K562 (cell line): ENCODE results near the gene CDKN2D. TPM values are rescaled to one million over a fixed set of nuclear protein-coding genes. Genes with fewer than 3 reads are reported as not detected.

Source experiments
- ATAC-seq: fragments of 200-7000 bp; cut with Tn5 transposase; 3 replicates; pipeline ENCODE4 v1.9.1; 2020; ENCODE audit warnings: moderate library complexity
- BruUV-seq: library from RNA; stranded (reverse); fragments of 400-500 nt; replicated peaks from 2 replicates; lab custom pipeline; 2021; lab: Mats Ljungman, UMichigan
- CTCF ChIA-PET: fragments of 300-600 bp; formaldehyde crosslinking; extraction: SDS; loops from one replicate; lab custom pipeline; 2021; ENCODE audit warnings: low intra/inter-chr PET ratio; lab: Yijun Ruan, JAX
- POLR2A ChIA-PET: fragments of 300-600, 350-650 bp; sonication (Branson Sonifier 250); formaldehyde crosslinking; extraction: SDS; loops from one replicate; lab custom pipeline; 2021; ENCODE audit warnings: antibody characterized with exemption, inconsistent platforms; lab: Yijun Ruan, JAX
- DNase-seq, 4 experiments: peaks; one replicate each; pipeline versions ENCODE4 v3.0.0 to v3.0.0-alpha.2; 2011 to 2018; ENCODE audit warnings: low spot score in 3 of 4, mixed read lengths in 3 of 4; ENCODE audit errors: extremely low read depth in 1 of 4
- FAIRE-seq: peaks from 2 replicates; lab custom pipeline; 2011; peaks lifted over from hg19 to GRCh38; lab: Jason Lieb, UNC
- H2AFZ ChIP-seq: 2 replicates; pipeline ENCODE4 v1.6.0; 2011; ENCODE audit warnings: low read depth, low read length, control low read depth, inconsistent platforms
- H3K27ac ChIP-seq: fragments of 200-600 bp; 3 replicates; pipeline ENCODE4 v1.8.0; 2011; ENCODE audit warnings: low read depth, mild to moderate bottlenecking, control low read depth, inconsistent platforms, low read length, moderate library complexity, mixed read lengths; ENCODE audit errors: extremely low read depth
- H3K27me3 ChIP-seq, 2 experiments: fragments of 300-600 bp in 1 of 2; 2 replicates in 1 of 2; 3 replicates in 1 of 2; pipeline versions ENCODE4 v1.6.0 to v1.8.0; 2011; ENCODE audit warnings: inconsistent platforms in 2 of 2, low read length in 2 of 2, mild to moderate bottlenecking in 1 of 2, mixed read lengths in 1 of 2, moderate library complexity in 1 of 2; ENCODE audit not compliant: control insufficient read depth in 2 of 2, insufficient read depth in 2 of 2
- H3K36me3 ChIP-seq: fragments of 300-600 bp; 3 replicates; pipeline ENCODE4 v1.8.0; 2011; ENCODE audit warnings: mild to moderate bottlenecking, low read length, inconsistent platforms; ENCODE audit not compliant: control insufficient read depth, insufficient read depth
- H3K4me1 ChIP-seq, 2 experiments: fragments of 200-600 bp in 1 of 2; replicated peaks in 1 of 2; 2 replicates in 1 of 2; 3 replicates in 1 of 2; pipeline versions ENCODE4 v1.5.1 to v1.8.0; 2011; ENCODE audit warnings: inconsistent platforms in 2 of 2, low read length in 2 of 2, mild to moderate bottlenecking in 1 of 2, mixed read lengths in 1 of 2, moderate library complexity in 1 of 2; ENCODE audit not compliant: control insufficient read depth in 2 of 2, insufficient read depth in 2 of 2
- H3K4me2 ChIP-seq: 2 replicates; pipeline ENCODE4 v1.6.1; 2011; ENCODE audit warnings: low read length, control low read depth, inconsistent platforms, mixed read lengths; ENCODE audit not compliant: insufficient read depth
- H3K4me3 ChIP-seq: fragments of 200-600 bp; sonication (generic), shearing (Covaris generic); 2 replicates; pipeline ENCODE4 v1.5.1; 2016; ENCODE audit warnings: control low read depth, inconsistent platforms
- H3K79me2 ChIP-seq: fragments of 200-600 bp; 3 replicates; pipeline ENCODE4 v1.8.0; 2011; ENCODE audit warnings: low read length, inconsistent platforms; ENCODE audit not compliant: control insufficient read depth, insufficient read depth
- H3K9ac ChIP-seq, 2 experiments: 2 replicates each; pipeline versions ENCODE4 v1.6.0 to v1.6.1; 2011; ENCODE audit warnings: low read depth in 2 of 2, low read length in 2 of 2, control low read depth in 1 of 2, inconsistent platforms in 1 of 2, mild to moderate bottlenecking in 1 of 2, mixed read lengths in 1 of 2; ENCODE audit not compliant: insufficient read depth in 1 of 2
- H3K9me1 ChIP-seq: one replicate; pipeline ENCODE4 v1.6.0; 2011; ENCODE audit warnings: inconsistent platforms, mild to moderate bottlenecking, low read length, moderate library complexity; ENCODE audit not compliant: control insufficient read depth, insufficient read depth
- H3K9me3 ChIP-seq: replicated peaks from 2 replicates; pipeline ENCODE4 v1.5.1; 2011; ENCODE audit warnings: low read depth, low read length, inconsistent platforms; ENCODE audit not compliant: control insufficient read depth, insufficient read depth
- H4K20me1 ChIP-seq: replicated peaks from 2 replicates; pipeline ENCODE4 v1.6.1; 2011; ENCODE audit warnings: low read length, inconsistent platforms, mixed read lengths; ENCODE audit not compliant: control insufficient read depth, insufficient read depth
- BCLAF1 ChIP-seq, 2 experiments: fragments of 450-650 bp in 1 of 2; IDR thresholded peaks; 2 replicates each; pipeline ENCODE4 v1.6.1; 2011 to 2017; ENCODE audit warnings: low read depth in 2 of 2, antibody characterized with exemption in 1 of 2, borderline replicate concordance in 1 of 2, low read length in 1 of 2, mild to moderate bottlenecking in 1 of 2, mixed read lengths in 1 of 2; ENCODE audit not compliant: control insufficient read depth in 1 of 2
- IRF1 ChIP-seq: sonication (generic); formaldehyde crosslinking; IDR thresholded peaks from 2 replicates; pipeline ENCODE4 v1.8.0; 2022; ENCODE audit warnings: missing genetic modification reagents, mild to moderate bottlenecking, borderline replicate concordance
- MCM5 ChIP-seq: fragments of 450-650 bp; IDR thresholded peaks from 2 replicates; pipeline ENCODE4 v1.6.1; 2016; ENCODE audit warnings: low read depth
- MECOM ChIP-seq: fragments of 250-450 bp; sonication (Bioruptor Pico); IDR thresholded peaks from 2 replicates; pipeline ENCODE4 v1.8.0; 2022; ENCODE audit warnings: inconsistent platforms
- RBFOX2 ChIP-seq: fragments of 200-400 bp; formaldehyde crosslinking; IDR thresholded peaks from 2 replicates; pipeline ENCODE4 v1.6.1; 2017; ENCODE audit warnings: low read depth, mild to moderate bottlenecking, low read length, moderate library complexity
- RFX5 ChIP-seq: IDR thresholded peaks from 2 replicates; pipeline ENCODE4 v1.6.1; 2011; ENCODE audit warnings: low read depth, mild to moderate bottlenecking, improper control_type of control experiment, low read length
- SRSF7 ChIP-seq: fragments of 200-400 bp; formaldehyde crosslinking; optimal IDR thresholded peaks from 2 replicates; pipeline ENCODE3; 2017; ENCODE audit warnings: mild to moderate bottlenecking, low read depth, low read length
- ZFP1 ChIP-seq: fragments of 450-650 bp; formaldehyde crosslinking; IDR thresholded peaks from 2 replicates; pipeline ENCODE4 v1.4.0; 2020; ENCODE audit warnings: mild to moderate bottlenecking, mixed read lengths
- ZFX ChIP-seq: sonication (generic); formaldehyde crosslinking; IDR thresholded peaks from 2 replicates; pipeline ENCODE4 v1.8.0; 2022; ENCODE audit warnings: mild to moderate bottlenecking, missing genetic modification reagents, moderate library complexity
- ZNF263 ChIP-seq: sonication (generic); formaldehyde crosslinking; IDR thresholded peaks from 2 replicates; pipeline ENCODE4 v1.8.0; 2022; ENCODE audit warnings: mild to moderate bottlenecking, missing genetic modification reagents, borderline replicate concordance
- ZNF282 ChIP-seq: sonication (generic); formaldehyde crosslinking; IDR thresholded peaks from 2 replicates; pipeline ENCODE4 v1.8.1; 2023; ENCODE audit warnings: missing genetic modification reagents
- WGBS: fragments of 100-300 bp; shearing (Covaris generic); methylation state at CpG from one replicate; pipeline ENCODE4 v1.1.6; 2016; ENCODE audit warnings: low coverage, mixed read lengths; ENCODE audit not compliant: insufficient coverage; ENCODE audit errors: missing lambda C conversion rate; 5-methylcytosine and 5-hydroxymethylcytosine counted together
- in situ Hi-C: fragments of 300-500 bp; cut with MboI; formaldehyde crosslinking; loops from 4 replicates; pipeline ENCODE4 v1.15.0; 2018; ENCODE audit warnings: inconsistent platforms, mixed read lengths
- intact Hi-C: fragments of 100-400 bp; cut with micrococcal nuclease; formaldehyde crosslinking; loops from 2 replicates; pipeline ENCODE4 v1.14.2; 2022
- polyA plus RNA-seq, 8 experiments: library from polyadenylated mRNA; depleted of rRNA in 4 of 8; stranded (reverse) in 5 of 8; unstranded in 3 of 8; fragments of >200 nt; fragmentation: Nextera tagmentation in 2 of 8; fragmentation: Illumina TruSeq in 1 of 8; extraction: Ambion mirVana in 2 of 8; extraction: Trizol in 1 of 8; gene quantifications; 2 replicates each; pipeline versions ENCODE4 v1.2.1 to v1.2.3, GENCODE V29; 2011 to 2014; ENCODE audit warnings: inconsistent platforms in 1 of 8, missing spikeins in 1 of 8
- total RNA-seq, 7 experiments: library from RNA; depleted of rRNA in 6 of 7; stranded (reverse); fragments of >200 nt in 6 of 7; fragmentation: Illumina TruSeq in 2 of 7; extraction: Trizol in 2 of 7; gene quantifications; 2 replicates each; pipeline versions ENCODE4 v1.2.1 to v1.2.3, GENCODE V29; 2011 to 2021; ENCODE audit warnings: low replicate concordance in 1 of 7
- TF ChIP-seq, protein P1 (sequence below), 2 experiments: fragments of 450-650 bp in 1 of 2; sonication (generic) in 1 of 2; formaldehyde crosslinking; conservative IDR thresholded peaks; 2 replicates each; pipeline versions ENCODE4 v1.4.0 to v1.8.1; 2020 to 2022; ENCODE audit warnings: mild to moderate bottlenecking in 1 of 2, missing genetic modification reagents in 1 of 2
- TF ChIP-seq, protein P2 (sequence below): sonication (generic); IDR thresholded peaks from 2 replicates; pipeline ENCODE4 v1.6.1; 2016
- TF ChIP-seq, protein P3 (sequence below): fragments of 200-800 bp; sonication (Bioruptor generic); IDR thresholded peaks from 2 replicates; pipeline ENCODE4 v1.6.1; 2017; ENCODE audit warnings: missing genetic modification characterization, missing compliant biosample characterization

Gene CDKN2D
- total and polyA plus RNA-seq, 9 of the 15 experiments (the other 6 are each of a cell fraction or from before 2014, with no cell fraction given): 0.41 to 8.2 (median 3.7) TPM

DNA sequence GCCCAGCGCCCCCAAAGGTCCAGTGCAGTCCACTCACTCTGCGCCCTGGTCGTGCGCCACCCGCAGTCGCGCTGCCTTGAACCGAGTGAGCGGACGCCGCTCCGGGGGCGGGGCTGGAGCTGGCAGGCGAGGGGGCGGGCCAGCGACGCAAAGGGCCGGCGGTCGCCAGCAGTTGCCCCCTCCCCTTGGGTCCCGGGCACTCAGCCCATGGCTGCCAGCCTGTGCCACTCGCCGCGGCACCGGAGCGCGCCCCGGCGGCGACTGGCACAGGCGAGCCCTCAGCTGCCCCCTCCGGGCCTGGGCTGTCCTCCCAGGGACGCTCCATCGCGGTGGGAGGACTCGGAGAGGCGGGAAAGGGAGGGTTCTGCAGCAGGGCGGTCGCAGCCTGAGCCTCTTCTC lies 51.4 kb downstream of the CDKN2D start, which contains the start of gene S1PR5:
Gene S1PR5 (minus strand): TSS at position 87 of the 399 bp plus-strand sequence. CDS start 2,436 bp downstream, outside the sequence.
- FAIRE-seq (no peak), ATAC-seq (peak; percentile 69), DNase-seq (peak; percentile 34 to 70 (median 58))
- in situ Hi-C loops (no loop called here), intact Hi-C loops (no loop called here)
- no peak within 1 kb of the TSS for H3K27ac ChIP-seq
- peak within 1 kb of the TSS; percentile 69 for H2AFZ ChIP-seq
- peak within 1 kb of the TSS in 1 of 2 experiments; percentile 86; a peak in 3 of 4 replicates for H3K9ac ChIP-seq
- H3K4me2 ChIP-seq: peak within 1 kb of the TSS; percentile 49
- CTCF ChIA-PET: interaction anchor here (0.9 kb wide), 1 partner anchor 11 kb away, joined by 3 read pairs; no protein-coding TSS in a partner anchor
- H4K20me1 ChIP-seq: no peaks in the 10 kb centered on the region; the same call in 1 of the 2 replicates
- peak within 1 kb of the TSS; percentile 30 for H3K4me3 ChIP-seq
- WGBS: 25% methylated on average over 14 of the region's 39 CpGs
- no peaks in the 10 kb centered on the region for H3K9me3 ChIP-seq
- no peaks in the 10 kb centered on the region for H3K9me1 ChIP-seq
- peaks cover 0 to 16% of the 10 kb centered on the region in 2 experiments; a peak in 4 of 5 replicates for H3K27me3 ChIP-seq
- POLR2A ChIA-PET: interaction anchor here (0.6 to 1.3 kb wide), 4 partner anchors 11 to 48 kb away, joined by 3 to 5 read pairs (median 4); no protein-coding TSS in a partner anchor
- peaks cover 19 to 48% of the 10 kb centered on the region in 2 experiments; a peak in 4 of 5 replicates for H3K4me1 ChIP-seq
- H3K36me3 ChIP-seq: no peaks in the 10 kb centered on the region
- no peaks in the 10 kb centered on the region for H3K79me2 ChIP-seq
- no TSS peak for BruUV-seq
- 0 out of 2 replicates have a peak, but pooled peaks have one; percentile 20 for TF ChIP-seq ZFX (CRISPR knock-in tag)
- peak; percentile 30; the same call in 1 of the 2 replicates for TF ChIP-seq RBFOX2
- no peak for TF ChIP-seq ZFP1 (CRISPR knock-in tag)
- TF ChIP-seq RFX5: no peak
- peak; percentile 84 for TF ChIP-seq ZNF263 (CRISPR knock-in tag)
- TF ChIP-seq ZNF282 (CRISPR knock-in tag): no peak
- TF ChIP-seq, protein P1, sequence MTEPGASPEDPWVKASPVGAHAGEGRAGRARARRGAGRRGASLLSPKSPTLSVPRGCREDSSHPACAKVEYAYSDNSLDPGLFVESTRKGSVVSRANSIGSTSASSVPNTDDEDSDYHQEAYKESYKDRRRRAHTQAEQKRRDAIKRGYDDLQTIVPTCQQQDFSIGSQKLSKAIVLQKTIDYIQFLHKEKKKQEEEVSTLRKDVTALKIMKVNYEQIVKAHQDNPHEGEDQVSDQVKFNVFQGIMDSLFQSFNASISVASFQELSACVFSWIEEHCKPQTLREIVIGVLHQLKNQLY (CRISPR knock-in tag; conservative IDR thresholded peaks at IDR 0.05): no peak
- TF ChIP-seq, protein P2, sequence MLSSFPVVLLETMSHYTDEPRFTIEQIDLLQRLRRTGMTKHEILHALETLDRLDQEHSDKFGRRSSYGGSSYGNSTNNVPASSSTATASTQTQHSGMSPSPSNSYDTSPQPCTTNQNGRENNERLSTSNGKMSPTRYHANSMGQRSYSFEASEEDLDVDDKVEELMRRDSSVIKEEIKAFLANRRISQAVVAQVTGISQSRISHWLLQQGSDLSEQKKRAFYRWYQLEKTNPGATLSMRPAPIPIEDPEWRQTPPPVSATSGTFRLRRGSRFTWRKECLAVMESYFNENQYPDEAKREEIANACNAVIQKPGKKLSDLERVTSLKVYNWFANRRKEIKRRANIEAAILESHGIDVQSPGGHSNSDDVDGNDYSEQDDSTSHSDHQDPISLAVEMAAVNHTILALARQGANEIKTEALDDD: no peak
- TF ChIP-seq IRF1 (CRISPR knock-in tag): no peak
- no peak for TF ChIP-seq MCM5
- TF ChIP-seq, protein P3, sequence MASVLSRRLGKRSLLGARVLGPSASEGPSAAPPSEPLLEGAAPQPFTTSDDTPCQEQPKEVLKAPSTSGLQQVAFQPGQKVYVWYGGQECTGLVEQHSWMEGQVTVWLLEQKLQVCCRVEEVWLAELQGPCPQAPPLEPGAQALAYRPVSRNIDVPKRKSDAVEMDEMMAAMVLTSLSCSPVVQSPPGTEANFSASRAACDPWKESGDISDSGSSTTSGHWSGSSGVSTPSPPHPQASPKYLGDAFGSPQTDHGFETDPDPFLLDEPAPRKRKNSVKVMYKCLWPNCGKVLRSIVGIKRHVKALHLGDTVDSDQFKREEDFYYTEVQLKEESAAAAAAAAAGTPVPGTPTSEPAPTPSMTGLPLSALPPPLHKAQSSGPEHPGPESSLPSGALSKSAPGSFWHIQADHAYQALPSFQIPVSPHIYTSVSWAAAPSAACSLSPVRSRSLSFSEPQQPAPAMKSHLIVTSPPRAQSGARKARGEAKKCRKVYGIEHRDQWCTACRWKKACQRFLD (CRISPR knock-in tag): no peak
- TF ChIP-seq MECOM (CRISPR knock-in tag): no peak
- TF ChIP-seq SRSF7: no peak
- no peak for TF ChIP-seq BCLAF1 (IDR thresholded peaks at IDR 0.05; ENCODE audit: borderline replicate concordance in 1 of 2, control insufficient read depth in 1 of 2, low read depth in 2 of 2, low read length in 1 of 2)
